ENCODE data around the gene ASGR2.
"Not testable (repeated sequence)": the region's sequence is repeated elsewhere in the genome, so short reads cannot be mapped to it uniquely, and the experiment has no call there.

ASGR2 gene

DNA sequence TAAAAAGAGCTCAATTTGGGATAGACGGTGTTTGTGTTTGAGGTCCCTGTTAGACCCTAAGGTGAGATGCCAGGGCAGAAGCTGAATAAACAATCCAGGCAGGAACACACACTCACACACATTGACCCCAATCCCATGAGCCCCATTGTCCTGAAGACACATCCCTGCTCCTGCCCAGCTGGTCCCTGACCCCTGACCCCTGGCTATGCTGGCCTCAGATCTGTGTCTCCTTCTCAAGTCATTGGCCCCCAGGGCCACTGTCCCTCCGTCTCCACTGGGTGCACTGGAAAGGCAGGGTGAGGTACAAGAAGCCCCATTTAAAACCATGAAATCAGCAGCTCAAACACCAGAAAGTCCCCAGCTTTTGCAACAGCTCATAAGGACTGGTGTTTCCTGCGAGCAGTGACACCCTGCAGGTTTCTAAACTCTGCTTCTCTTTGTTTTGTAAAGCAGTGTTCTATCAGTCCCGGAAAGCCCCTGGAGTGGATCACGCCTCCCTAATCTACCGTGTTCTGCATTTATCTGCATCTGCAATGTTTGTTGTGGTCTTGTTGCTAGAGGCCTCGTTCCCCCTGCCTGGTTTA lies 18.0 kb upstream of the ASGR2 start:
- DNase-seq (ENCODE audit: low read depth): no peak
- TF ChIP-seq, protein P1, sequence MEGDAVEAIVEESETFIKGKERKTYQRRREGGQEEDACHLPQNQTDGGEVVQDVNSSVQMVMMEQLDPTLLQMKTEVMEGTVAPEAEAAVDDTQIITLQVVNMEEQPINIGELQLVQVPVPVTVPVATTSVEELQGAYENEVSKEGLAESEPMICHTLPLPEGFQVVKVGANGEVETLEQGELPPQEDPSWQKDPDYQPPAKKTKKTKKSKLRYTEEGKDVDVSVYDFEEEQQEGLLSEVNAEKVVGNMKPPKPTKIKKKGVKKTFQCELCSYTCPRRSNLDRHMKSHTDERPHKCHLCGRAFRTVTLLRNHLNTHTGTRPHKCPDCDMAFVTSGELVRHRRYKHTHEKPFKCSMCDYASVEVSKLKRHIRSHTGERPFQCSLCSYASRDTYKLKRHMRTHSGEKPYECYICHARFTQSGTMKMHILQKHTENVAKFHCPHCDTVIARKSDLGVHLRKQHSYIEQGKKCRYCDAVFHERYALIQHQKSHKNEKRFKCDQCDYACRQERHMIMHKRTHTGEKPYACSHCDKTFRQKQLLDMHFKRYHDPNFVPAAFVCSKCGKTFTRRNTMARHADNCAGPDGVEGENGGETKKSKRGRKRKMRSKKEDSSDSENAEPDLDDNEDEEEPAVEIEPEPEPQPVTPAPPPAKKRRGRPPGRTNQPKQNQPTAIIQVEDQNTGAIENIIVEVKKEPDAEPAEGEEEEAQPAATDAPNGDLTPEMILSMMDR (IDR thresholded peaks at IDR 0.05; ENCODE audit: control insufficient read depth, extremely low read depth, insufficient read depth): no peak
- H3K4me3 ChIP-seq (ENCODE audit: low read depth, low read length): no peak overlapping the region

DNA sequence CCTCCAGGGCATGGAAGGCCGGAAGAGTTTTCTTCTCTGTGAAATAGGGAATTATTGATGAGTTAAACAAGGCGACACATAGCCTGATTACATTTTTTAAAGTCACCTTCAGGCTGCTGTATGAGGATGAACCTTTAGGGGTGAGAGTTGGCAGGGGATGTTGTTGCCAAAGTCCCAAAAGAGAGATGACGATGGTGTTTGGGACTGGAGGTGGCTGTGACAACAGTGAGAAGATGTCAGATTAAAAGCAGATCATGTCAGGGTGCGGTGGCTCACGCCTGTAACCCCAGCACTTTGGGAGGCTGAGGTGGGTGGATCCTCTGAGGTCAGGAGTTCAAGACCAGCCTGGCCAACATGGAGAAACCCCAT lies 16.8 kb upstream of the ASGR2 start:
- DNase-seq (ENCODE audit: low read depth): no peak
- H3K4me3 ChIP-seq (ENCODE audit: low read depth, low read length): no peak overlapping the region
- TF ChIP-seq, protein P1 (IDR thresholded peaks at IDR 0.05; ENCODE audit: control insufficient read depth, extremely low read depth, insufficient read depth): no peak

DNA sequence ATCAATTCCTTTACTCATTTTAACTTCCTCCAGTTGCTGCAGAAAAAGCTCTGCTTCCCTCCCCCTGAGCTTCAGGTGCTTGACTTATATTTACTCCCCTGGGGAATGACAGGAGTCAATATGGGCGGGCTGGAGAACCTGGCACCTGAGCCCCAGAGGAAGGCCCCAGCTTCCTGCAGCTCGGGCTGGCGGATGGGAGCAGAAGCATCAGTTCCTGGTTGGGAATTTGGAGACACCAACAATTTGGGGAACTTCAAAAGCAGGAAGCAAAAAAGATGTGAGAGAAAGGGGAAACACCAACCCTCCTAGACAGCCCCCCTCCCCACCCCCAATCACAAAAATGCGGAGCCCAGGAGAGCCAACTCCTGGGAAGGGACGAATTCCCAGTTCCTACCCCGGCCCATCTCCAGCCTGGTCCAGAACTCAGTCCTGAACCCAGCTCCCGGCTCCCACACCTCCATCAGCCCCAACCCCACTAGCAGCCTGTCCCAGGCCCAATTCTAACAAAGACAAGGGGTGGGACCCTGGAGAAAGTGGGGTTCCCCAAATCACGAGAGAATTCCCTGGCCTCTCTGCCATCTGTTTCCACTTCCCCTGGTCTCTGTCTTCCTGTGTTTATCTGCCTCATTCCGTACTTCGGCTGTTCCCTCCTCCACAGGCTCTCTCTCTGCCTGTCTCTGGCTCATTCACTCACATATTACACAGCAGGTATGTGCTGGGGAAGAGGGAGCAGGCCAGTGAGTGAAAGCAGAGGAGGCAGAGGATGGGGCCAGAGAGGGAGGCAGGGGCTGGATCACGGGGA lies 16.2 kb upstream of the ASGR2 start:
- TF ChIP-seq, protein P1 (IDR thresholded peaks at IDR 0.05; ENCODE audit: control insufficient read depth, extremely low read depth, insufficient read depth): no peak
- H3K4me3 ChIP-seq (ENCODE audit: low read depth, low read length): no peak overlapping the region
- DNase-seq (ENCODE audit: low read depth): no peak

DNA sequence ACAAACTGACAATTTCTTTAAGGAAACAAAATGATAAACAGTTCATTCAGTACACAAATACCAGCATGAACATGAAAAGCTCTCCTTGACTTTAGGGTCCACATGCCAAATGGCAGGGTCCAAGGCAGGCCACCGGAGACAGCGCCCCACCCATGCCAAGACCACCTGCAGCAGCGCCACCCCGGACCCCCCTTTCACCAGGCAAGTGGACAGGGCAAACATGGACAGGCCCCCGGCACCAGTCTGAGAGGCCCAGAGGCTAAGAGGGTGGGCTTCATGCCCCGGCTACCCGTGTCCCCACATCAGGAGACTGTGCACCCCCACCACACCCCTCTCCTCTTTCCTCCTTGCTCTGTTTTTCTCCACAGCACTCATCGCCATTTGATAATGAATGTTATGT lies 14.7 kb upstream of the ASGR2 start:
- TF ChIP-seq, protein P1 (IDR thresholded peaks at IDR 0.05; ENCODE audit: control insufficient read depth, extremely low read depth, insufficient read depth): no peak
- no peak for DNase-seq (ENCODE audit: low read depth)

DNA sequence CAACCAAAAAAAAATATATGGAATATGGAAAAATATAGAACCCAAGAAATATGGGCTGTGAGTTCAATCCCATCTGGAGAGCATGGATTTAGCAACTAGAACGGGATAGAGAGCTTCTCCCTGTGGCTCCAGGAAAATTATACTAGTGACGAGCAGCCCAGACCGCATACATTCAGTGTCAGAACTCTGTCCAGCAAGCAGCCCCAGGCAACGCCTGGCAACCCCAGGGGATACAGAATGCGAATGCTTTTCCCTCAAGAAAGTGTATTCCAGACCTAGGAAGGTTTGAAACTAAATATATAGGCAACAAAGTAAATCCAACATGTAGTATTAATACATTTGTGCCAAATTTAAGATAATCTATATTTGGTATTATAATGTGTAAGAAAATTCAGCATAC lies 13.5 kb upstream of the ASGR2 start:
- DNase-seq (ENCODE audit: low read depth): no peak
- no peak overlapping the region for H3K4me3 ChIP-seq (ENCODE audit: low read depth, low read length)
- TF ChIP-seq, protein P1 (IDR thresholded peaks at IDR 0.05; ENCODE audit: control insufficient read depth, extremely low read depth, insufficient read depth): no peak

More for the DNA sequence above, 14.7 kb upstream of the ASGR2 start:
- H3K4me3 ChIP-seq (ENCODE audit: low read depth, low read length): no peak overlapping the region

DNA sequence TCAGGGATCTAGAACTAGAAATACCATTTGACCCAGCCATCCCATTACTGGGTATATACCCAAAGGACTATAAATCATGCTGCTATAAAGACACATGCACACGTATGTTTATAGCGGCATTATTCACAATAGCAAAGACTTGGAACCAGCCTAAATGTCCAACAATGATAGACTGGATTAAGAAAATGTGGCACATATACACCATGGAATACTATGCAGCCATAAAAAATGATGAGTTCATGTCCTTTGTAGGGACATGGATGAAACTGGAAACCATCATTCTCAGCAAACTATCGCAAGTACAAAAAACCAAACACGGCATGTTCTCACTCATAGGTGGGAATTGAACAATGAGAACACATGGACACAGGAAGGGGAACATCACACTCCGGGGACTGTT lies 12.9 kb upstream of the ASGR2 start:
- not testable (repeated sequence) for DNase-seq (ENCODE audit: low read depth); H3K4me3 ChIP-seq (ENCODE audit: low read depth, low read length)

DNA sequence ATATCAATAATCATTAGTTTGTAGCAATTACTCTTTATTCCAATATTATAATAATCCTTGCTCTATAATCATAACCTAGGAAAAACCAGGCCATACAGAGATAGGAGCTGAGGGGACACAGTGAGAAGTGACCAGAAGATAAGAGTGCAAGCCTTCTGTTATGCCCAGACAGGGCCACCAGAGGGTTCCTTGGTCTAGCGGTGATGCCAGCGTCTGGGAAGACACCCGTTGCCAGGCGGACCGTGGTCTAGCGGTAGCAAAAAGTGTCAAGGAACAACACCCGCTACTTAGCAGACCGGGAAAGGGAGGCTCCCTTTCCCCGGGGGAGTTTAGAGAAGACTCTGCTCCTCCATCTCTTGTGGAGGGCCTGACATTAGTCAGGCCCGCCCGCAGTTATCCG lies 11.8 kb upstream of the ASGR2 start:
- not testable (repeated sequence) for H3K4me3 ChIP-seq (ENCODE audit: low read depth, low read length); DNase-seq (ENCODE audit: low read depth)

DNA sequence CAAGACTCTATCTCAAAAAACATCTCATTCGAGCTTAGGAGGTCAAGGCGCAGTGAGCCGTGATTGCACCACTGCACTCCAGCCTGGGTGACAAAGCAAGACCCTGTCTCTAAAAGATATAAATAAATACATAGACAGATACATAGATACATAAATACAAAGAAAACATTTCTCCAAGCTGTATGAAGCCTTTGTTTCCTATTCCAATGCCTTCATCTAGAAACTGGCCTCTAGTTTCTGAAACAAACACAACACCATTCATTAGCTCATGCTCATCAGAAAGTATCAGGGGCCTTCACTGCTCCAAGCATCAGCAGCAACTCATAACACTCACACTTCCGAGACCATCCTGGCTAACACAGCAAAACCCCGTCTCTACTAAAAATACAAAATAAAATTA lies 10.3 kb upstream of the ASGR2 start:
- no peak overlapping the region for H3K4me3 ChIP-seq (ENCODE audit: low read depth, low read length)
- DNase-seq (ENCODE audit: low read depth): no peak
- TF ChIP-seq, protein P1 (IDR thresholded peaks at IDR 0.05; ENCODE audit: control insufficient read depth, extremely low read depth, insufficient read depth): no peak

Data from LNCaP clone FGC (cell line).